Measurements from ENCODE around the gene LDLRAD3.

LDLRAD3 gene

DNA sequence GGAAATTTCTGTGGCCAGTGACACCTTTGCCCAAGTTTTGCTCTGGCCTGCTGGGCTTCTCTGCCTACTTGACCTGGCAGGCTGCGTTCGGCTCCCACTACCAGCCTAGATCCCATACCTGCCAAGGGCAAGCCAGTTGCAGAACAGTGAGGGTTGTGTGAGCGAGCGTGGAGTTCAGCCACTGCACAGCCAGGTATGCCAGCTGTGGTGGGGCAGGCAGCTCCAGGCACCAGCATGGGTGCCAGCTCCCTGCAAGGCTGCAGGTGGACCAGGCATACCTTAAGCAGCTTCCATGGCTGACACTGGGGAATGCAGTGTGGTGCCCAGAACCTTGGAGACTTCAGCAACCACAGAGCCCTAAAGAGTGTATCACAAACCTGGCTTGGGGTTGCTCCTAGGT, 133.5 kb downstream of the LDLRAD3 start:
- DNase-seq (ENCODE audit: low spot score), result no peak

DNA sequence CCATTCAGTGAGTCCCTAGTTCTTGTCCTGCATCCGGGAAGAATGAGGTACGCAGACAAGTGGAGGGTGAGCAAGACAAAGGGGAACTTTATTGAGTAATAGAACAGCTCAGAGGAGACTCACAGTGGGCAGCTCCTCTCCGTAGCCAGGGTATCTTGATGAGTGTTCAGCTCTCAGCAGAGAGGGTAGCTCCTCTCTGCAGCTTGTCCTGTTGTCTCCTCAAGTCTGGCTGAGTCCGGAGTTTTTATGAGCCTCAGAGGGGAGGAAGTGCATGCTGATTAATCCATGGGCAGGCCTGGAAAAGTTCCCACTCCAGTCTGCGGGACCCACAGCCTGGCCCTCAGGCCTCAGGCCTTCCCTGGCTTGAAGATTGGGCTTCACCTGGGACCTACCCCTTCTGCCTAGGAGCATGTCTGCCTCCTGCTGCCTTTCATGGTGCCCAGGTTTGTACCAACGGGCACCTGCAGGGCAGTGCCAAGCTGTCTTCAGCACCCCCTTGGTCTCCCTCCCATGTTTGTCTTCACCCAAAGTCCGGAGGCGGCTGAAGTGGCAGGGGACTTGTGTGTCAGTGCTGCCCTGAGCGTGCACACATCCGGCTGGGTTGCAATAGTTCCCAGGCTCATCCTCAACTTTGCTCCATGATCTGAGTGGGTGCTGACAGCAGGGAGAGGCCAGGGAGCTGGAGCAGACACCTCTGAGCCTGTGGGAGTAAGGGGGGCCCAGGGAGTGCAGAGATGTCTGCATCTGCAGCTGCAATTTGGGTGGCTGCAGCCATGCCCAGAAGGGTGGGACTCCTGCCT, 134.2 kb downstream of the LDLRAD3 start:
- no peak for DNase-seq (ENCODE audit: low spot score)

DNA sequence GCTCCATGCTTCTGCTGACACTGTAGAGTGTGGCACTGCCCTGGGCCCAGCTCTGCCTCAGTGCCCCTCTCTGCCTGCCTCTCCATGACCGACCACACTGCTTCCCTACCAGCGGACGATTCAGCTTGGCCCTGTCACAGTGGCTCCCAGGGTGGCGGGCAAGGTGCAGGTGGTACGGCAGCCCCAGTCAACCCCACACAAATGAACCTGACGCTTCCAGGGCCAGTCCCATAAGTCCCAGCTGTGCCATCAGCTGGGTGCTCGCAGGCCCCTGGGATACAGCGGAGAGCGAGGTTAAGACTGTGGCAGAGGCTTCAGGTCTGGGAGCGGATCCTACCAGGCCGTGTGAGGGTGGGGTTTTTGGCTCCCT, 134.8 kb downstream of the LDLRAD3 start:
- no peak for DNase-seq (ENCODE audit: low spot score)

GRCh38 chr11:36079878-36080675, 136.2 kb downstream of the LDLRAD3 start:
- no peak for DNase-seq (ENCODE audit: low spot score)

- DNase-seq (ENCODE audit: low spot score), result no peak
Observed at GRCh38 chr11:36081274-36081945, 137.5 kb downstream of the LDLRAD3 start.

DNA sequence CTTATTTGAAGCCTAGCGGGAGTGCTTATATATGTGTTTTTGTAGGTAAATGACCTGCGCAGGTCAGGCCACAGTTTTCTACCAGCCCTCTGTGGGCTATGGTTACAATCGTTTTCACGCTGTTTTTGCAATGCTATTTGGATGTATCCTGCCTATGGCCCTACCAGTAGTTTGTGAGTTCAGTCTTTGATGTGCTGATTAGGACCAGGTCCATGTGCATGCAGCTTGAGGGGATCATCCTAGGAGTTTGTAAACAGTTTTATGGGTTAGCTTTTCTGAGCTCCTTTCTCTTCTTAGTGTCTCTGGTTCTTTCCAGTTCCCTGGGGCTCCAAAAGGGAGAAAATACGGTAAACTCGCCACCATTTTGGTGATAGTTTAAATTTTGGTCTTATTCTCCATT, 142.5 kb downstream of the LDLRAD3 start:
- DNase-seq (ENCODE audit: low spot score), result no peak

- no peak for DNase-seq (ENCODE audit: low spot score)
Observed at GRCh38 chr11:36088266-36088972, 144.6 kb downstream of the LDLRAD3 start.

GRCh38 chr11:36089920-36090319, 146.1 kb downstream of the LDLRAD3 start:
- DNase-seq (ENCODE audit: low spot score), result no peak

DNA sequence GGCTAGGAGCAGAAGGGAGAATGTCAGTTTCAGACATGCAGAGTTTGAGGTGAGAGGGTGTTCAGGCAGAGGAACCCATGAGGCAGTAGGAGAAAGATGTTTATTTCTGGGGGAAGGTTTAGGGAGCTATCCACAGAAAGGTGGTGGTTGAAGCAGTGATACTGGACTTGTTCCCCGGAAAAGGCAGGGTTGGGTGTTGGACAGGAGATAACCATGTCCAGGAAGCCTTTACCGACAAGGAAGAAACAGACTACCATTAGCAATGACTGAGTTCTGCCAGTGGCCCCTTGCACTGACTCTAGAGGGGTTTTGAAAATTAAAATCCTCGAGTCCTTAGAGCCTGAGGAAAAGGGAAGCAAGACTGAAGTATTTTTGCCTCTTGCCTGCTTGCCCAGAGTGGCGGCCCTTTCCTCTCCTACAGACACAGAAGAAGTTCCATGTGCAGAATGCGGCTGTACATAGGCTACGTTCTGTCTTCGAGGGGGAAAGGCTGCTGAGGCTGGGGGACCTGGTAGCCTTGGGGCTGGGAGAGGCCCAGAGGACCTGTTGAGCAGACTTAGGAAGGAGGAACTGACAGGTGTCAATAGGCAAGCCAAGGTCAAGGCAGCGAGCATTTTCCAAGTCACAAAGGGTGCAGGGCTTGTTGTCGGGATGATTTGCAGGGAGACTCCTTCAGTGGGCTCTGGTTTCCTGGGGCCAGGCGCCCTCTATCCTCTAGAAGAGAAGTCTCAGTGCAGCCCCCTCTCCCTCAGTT, 146.7 kb downstream of the LDLRAD3 start:
- DNase-seq (ENCODE audit: low spot score), result no peak

DNA sequence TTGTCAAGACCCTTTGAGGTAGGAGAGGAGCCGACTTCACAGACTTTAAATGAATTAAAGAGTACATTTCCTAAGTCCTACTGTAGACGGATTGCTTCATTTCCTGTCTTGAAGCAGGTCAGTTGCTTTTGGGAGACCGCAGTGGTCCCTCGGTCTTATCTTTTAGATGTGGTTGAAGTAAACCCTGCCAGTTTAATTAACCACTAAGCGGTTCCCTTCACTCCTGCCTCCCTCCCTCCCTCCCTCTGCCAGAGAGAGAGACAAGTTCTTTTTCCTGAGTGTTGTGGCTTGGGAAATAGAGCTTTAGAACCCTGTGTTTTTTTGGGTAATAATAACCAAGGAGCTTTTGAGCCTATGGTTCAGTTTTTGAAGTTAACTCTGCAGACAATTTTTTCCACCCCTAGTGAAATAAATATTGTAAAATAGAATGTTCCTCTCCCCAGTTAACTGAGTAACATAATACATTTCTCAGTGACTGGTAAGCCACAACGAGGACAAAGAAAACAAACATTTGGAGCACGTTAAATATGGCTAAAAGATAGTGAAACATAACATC, 147.5 kb downstream of the LDLRAD3 start:
- DNase-seq (ENCODE audit: low spot score), result no peak

DNA sequence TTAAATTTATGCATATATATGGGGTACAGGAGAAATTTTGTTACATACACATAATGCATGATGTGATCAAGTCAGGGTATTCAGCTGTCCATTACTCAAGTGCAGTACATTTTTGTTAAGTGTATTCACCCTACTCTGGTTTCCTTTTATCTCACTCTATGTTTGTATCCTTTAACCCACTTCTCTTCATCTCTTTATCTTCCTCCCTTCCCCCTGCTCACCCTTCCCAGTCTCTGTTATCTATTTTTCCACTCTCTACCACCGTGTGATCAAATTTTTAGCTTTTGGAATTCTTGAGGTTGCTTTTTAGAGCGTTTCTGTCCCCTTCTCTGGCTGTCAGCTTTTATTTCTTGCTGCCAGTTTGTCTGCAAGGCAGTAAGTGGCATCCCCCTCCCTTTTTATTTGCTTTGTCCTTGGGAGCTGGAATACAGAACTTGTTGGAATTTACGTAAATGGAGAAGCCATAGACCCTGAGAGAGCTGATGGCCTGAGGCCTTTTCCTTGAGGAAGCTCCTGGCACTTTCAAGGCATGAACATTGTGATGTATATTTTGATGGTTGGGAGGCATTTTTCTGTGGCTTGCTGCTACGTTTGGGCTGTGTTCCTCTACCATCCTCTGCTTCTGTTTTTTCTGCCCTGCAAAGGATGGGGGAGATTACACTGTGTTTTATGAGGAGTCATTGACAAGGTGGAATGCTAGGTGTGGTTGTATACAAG, 148.6 kb downstream of the LDLRAD3 start:
- no peak for DNase-seq (ENCODE audit: low spot score)

GRCh38 chr11:36093548-36093947, 149.7 kb downstream of the LDLRAD3 start:
- no peak for DNase-seq (ENCODE audit: low spot score)

DNA sequence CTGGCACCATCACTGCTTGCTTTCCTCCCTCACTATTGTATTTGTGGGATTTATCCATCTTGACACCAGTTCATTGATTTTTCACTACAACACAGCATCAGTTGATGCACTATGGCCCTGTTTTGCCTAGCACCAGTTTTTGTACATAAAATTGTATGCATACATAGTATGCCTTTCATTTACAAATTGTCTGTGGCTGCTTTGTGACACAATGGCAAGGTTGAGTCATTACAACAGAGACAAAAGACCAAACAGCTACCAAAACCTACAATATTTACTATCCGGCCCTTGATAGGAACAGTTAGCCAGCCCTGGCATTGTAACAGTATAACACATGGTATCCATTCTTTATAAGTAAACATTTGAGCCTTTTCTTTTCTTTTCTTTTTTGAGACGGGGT, 150.3 kb downstream of the LDLRAD3 start:
- no peak for DNase-seq (ENCODE audit: low spot score)

DNA sequence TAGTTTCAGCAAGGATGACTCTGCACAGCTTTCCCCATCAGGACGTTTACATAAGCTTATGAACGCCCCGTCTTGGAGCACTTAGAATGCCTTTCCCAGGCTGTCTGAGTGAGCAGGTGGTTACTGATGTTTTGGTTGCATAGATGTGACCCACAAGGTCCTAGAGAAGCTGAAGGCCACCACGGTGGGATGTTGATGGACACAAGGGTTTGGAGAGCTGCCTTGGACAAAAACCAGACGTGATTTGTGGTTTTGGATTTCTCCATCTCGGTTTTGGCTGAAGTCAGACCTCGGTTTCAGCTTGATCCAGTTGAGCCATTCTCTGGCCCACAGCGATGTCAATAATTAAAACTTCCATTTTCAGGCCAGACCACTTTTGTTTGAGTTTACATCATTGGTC, 151.9 kb downstream of the LDLRAD3 start:
- DNase-seq (ENCODE audit: low spot score), result no peak

GRCh38 chr11:36097219-36097650, 153.4 kb downstream of the LDLRAD3 start:
- no peak for DNase-seq (ENCODE audit: low spot score)

- DNase-seq (ENCODE audit: low spot score), result no peak
Observed at GRCh38 chr11:36098087-36098486, 154.2 kb downstream of the LDLRAD3 start.

DNA sequence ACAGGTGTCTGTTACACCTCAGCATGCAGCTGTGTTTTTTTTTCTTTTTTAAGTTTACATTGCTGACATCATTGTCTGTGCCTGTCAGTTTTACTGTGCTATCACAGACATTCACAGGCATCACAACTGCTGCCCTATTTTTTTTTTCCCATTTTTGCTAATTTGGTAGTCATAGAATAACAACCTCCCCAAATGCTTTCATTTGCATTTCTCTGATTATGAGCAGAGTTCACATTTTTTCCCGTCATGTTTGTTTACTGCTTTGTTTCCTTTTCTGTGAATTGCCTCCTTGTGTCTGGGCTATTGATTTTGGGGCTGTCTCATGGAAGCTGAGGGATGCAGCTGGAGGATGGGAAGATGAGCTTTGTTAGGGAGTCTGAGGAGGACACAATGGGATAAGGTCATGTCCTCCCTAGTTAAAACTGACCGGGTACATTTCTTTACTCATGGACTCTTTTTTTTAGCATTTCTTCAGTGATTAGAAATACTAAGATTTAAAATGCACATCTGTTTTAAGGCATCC, 155.1 kb downstream of the LDLRAD3 start:
- no peak for DNase-seq (ENCODE audit: low spot score)

- DNase-seq (ENCODE audit: low spot score), result no peak
Observed at GRCh38 chr11:36101466-36101865, 157.6 kb downstream of the LDLRAD3 start.

- DNase-seq (ENCODE audit: low spot score), result no peak
Observed at GRCh38 chr11:36102868-36103267, 159.0 kb downstream of the LDLRAD3 start.

GRCh38 chr11:36103933-36104530, 160.2 kb downstream of the LDLRAD3 start:
- DNase-seq (ENCODE audit: low spot score), result no peak

Data from NAMALWA (cell line).